H1 (cell line): ENCODE data around the gene LIG3. TPM values are rescaled to one million over a fixed set of nuclear protein-coding genes. Genes with fewer than 3 reads are reported as not detected.

Source experiments
- CTCF ChIA-PET: fragments of 300-600 bp; sonication (Branson Sonifier 250); formaldehyde crosslinking; loops from one replicate; lab custom pipeline; 2021; ENCODE audit not compliant: partially characterized antibody; lab: Charles Lee
- POLR2A ChIA-PET: fragments of 300-600 bp; sonication (Branson Sonifier 250); formaldehyde crosslinking; loops from one replicate; lab custom pipeline; 2021; ENCODE audit warnings: inconsistent platforms; ENCODE audit not compliant: partially characterized antibody; lab: Charles Lee
- DNase-seq, 2 experiments: peaks; one replicate each; pipeline versions ENCODE4 v3.0.0 to v3.0.0-alpha.2; 2010 to 2022; ENCODE audit warnings: low spot score in 2 of 2, low read depth in 1 of 2, mixed read lengths in 1 of 2
- FAIRE-seq: peaks from 2 replicates; lab custom pipeline; 2011; peaks lifted over from hg19 to GRCh38; lab: Jason Lieb, UNC
- H2AFZ ChIP-seq: 2 replicates; pipeline ENCODE4 v1.8.1; 2012; ENCODE audit warnings: low read length, inconsistent platforms
- H2AK5ac ChIP-seq: 2 replicates; pipeline ENCODE4 v1.6.1; 2013; ENCODE audit warnings: low read depth, low read length
- H2BK120ac ChIP-seq: replicated peaks from 2 replicates; pipeline ENCODE3; 2013; ENCODE audit warnings: low read depth, low read length, inconsistent platforms
- H2BK12ac ChIP-seq: 2 replicates; pipeline ENCODE4 v1.6.1; 2013; ENCODE audit warnings: low read depth, low read length
- H2BK15ac ChIP-seq: 2 replicates; pipeline ENCODE4 v1.6.1; 2013; ENCODE audit warnings: low read length
- H2BK20ac ChIP-seq: 2 replicates; pipeline ENCODE4 v1.6.1; 2013; ENCODE audit warnings: low read length
- H2BK5ac ChIP-seq: 2 replicates; pipeline ENCODE4 v1.6.1; 2013; ENCODE audit warnings: low read depth, low read length
- H3K14ac ChIP-seq: 2 replicates; pipeline ENCODE4 v1.6.1; 2013; ENCODE audit warnings: inconsistent platforms; ENCODE audit not compliant: insufficient read length
- H3K18ac ChIP-seq: 2 replicates; pipeline ENCODE4 v1.6.1; 2013; ENCODE audit warnings: low read length; ENCODE audit errors: extremely low read depth
- H3K23ac ChIP-seq: 2 replicates; pipeline ENCODE4 v1.6.1; 2013; ENCODE audit warnings: inconsistent platforms; ENCODE audit not compliant: insufficient read length
- H3K23me2 ChIP-seq: 2 replicates; pipeline ENCODE4 v1.6.1; 2013; ENCODE audit warnings: low read depth, low read length
- H3K27ac ChIP-seq: 2 replicates; pipeline ENCODE4 v1.6.1; 2011; ENCODE audit warnings: low read depth, low read length, inconsistent platforms
- H3K27me3 ChIP-seq, 4 experiments: replicated peaks in 1 of 4; 1 replicate in 1 of 4; 2 replicates in 3 of 4; pipeline versions ENCODE4 v1.6.1 to v1.8.1; 2011 to 2013; ENCODE audit warnings: low read length in 3 of 4, mild to moderate bottlenecking in 3 of 4, inconsistent platforms in 2 of 4, mixed read lengths in 2 of 4, moderate library complexity in 1 of 4; ENCODE audit not compliant: control insufficient read depth in 3 of 4, insufficient read depth in 3 of 4; ENCODE audit errors: extremely low read depth in 1 of 4
- H3K36me3 ChIP-seq, 4 experiments: 2 replicates each; pipeline versions ENCODE4 v1.6.1 to v1.8.1; 2011 to 2013; ENCODE audit warnings: mild to moderate bottlenecking in 4 of 4, low read length in 3 of 4, moderate library complexity in 2 of 4, control low read depth in 1 of 4, inconsistent platforms in 1 of 4; ENCODE audit not compliant: insufficient read depth in 4 of 4, control insufficient read depth in 2 of 4
- H3K4ac ChIP-seq: replicated peaks from 2 replicates; pipeline ENCODE3; 2013; ENCODE audit warnings: low read length, low read depth, mixed read lengths, inconsistent platforms; ENCODE audit not compliant: insufficient read length
- H3K4me1 ChIP-seq, 4 experiments: replicated peaks in 1 of 4; 1 replicate in 1 of 4; 2 replicates in 3 of 4; pipeline versions ENCODE4 v1.6.1 to v1.8.1; 2011 to 2013; ENCODE audit warnings: low read length in 3 of 4, inconsistent platforms in 2 of 4, mixed read lengths in 1 of 4; ENCODE audit not compliant: insufficient read depth in 4 of 4, control insufficient read depth in 3 of 4
- H3K4me2 ChIP-seq, 2 experiments: 2 replicates each; pipeline versions ENCODE4 v1.6.1 to v1.8.1; 2011 to 2013; ENCODE audit warnings: low read depth in 2 of 2, low read length in 2 of 2, control low read depth in 1 of 2, inconsistent platforms in 1 of 2, mild to moderate bottlenecking in 1 of 2; ENCODE audit not compliant: insufficient read depth in 1 of 2
- H3K4me3 ChIP-seq, 4 experiments: fragments of 200-600, 300-600 bp in 1 of 4; sonication (generic), shearing (Covaris generic), sonication (Bioruptor Twin) in 1 of 4; 2 replicates each; pipeline versions ENCODE4 v1.5.1 to v1.8.1; 2011 to 2016; ENCODE audit warnings: low read length in 4 of 4, low read depth in 3 of 4, control low read depth in 2 of 4, inconsistent platforms in 2 of 4, mild to moderate bottlenecking in 2 of 4, mixed read lengths in 1 of 4, moderate library complexity in 1 of 4; ENCODE audit not compliant: insufficient read depth in 2 of 4; ENCODE audit errors: extremely low read depth in 1 of 4
- H3K56ac ChIP-seq: replicated peaks from 2 replicates; pipeline ENCODE3; 2013; ENCODE audit warnings: low read depth, mild to moderate bottlenecking, mixed read lengths, low read length, inconsistent platforms; ENCODE audit not compliant: insufficient read length
- H3K79me1 ChIP-seq: 2 replicates; pipeline ENCODE4 v1.6.1; 2013; ENCODE audit warnings: low read depth, low read length, control low read depth
- H3K79me2 ChIP-seq, 2 experiments: 2 replicates each; pipeline versions ENCODE4 v1.6.1 to v1.8.1; 2012 to 2013; ENCODE audit warnings: low read length in 2 of 2, mild to moderate bottlenecking in 2 of 2, inconsistent platforms in 1 of 2; ENCODE audit not compliant: insufficient read depth in 2 of 2, control insufficient read depth in 1 of 2
- H3K9ac ChIP-seq, 4 experiments: replicated peaks in 1 of 4; 1 replicate in 1 of 4; 2 replicates in 3 of 4; pipeline versions ENCODE4 v1.6.1 to v1.8.1; 2011 to 2013; ENCODE audit warnings: low read depth in 3 of 4, low read length in 3 of 4, control low read depth in 2 of 4, mild to moderate bottlenecking in 2 of 4, moderate library complexity in 2 of 4, inconsistent platforms in 1 of 4; ENCODE audit errors: extremely low read depth in 1 of 4
- H3K9me3 ChIP-seq, 2 experiments: 2 replicates each; pipeline versions ENCODE4 v1.6.1 to v1.8.1; 2012 to 2013; ENCODE audit warnings: mild to moderate bottlenecking in 2 of 2, moderate library complexity in 2 of 2, control low read depth in 1 of 2, inconsistent platforms in 1 of 2, low read depth in 1 of 2, low read length in 1 of 2, mixed read lengths in 1 of 2; ENCODE audit not compliant: insufficient read depth in 2 of 2
- H4K20me1 ChIP-seq, 2 experiments: replicated peaks in 1 of 2; 2 replicates each; pipeline versions ENCODE3 to v1.8.1; 2011 to 2013; ENCODE audit warnings: inconsistent platforms in 2 of 2, low read length in 2 of 2, mild to moderate bottlenecking in 1 of 2; ENCODE audit not compliant: insufficient read depth in 2 of 2, control insufficient read depth in 1 of 2
- H4K5ac ChIP-seq: 2 replicates; pipeline ENCODE4 v1.6.1; 2013; ENCODE audit warnings: low read length, low read depth, mixed read lengths, inconsistent platforms; ENCODE audit not compliant: insufficient read length
- H4K8ac ChIP-seq: 2 replicates; pipeline ENCODE4 v1.8.0; 2013; ENCODE audit warnings: mild to moderate bottlenecking, moderate library complexity, low read length, inconsistent platforms; ENCODE audit not compliant: insufficient read depth; ENCODE audit errors: extremely low read depth
- H4K91ac ChIP-seq: replicated peaks from 2 replicates; pipeline ENCODE3; 2013; ENCODE audit warnings: low read length, mixed read lengths, inconsistent platforms; ENCODE audit not compliant: insufficient read length
- ASH2L ChIP-seq: fragments of 200-600, 300-600 bp; sonication (generic); IDR thresholded peaks from one replicate; pipeline ENCODE4 v1.7.1; 2017; ENCODE audit warnings: low read length
- BCL11A ChIP-seq, 2 experiments: IDR thresholded peaks; one replicate each; pipeline ENCODE4 v1.6.1; 2011; ENCODE audit warnings: low read depth in 2 of 2, low read length in 2 of 2, mild to moderate bottlenecking in 2 of 2
- BRCA1 ChIP-seq: IDR thresholded peaks from 2 replicates; pipeline ENCODE4 v1.6.1; 2012; ENCODE audit warnings: low read depth, low read length, improper control_type of control experiment
- CHD1 ChIP-seq: IDR thresholded peaks from 2 replicates; pipeline ENCODE4 v1.6.1; 2012; ENCODE audit warnings: low read depth, low read length, improper control_type of control experiment
- CREB1 ChIP-seq: IDR thresholded peaks from 2 replicates; pipeline ENCODE4 v1.6.1; 2012; ENCODE audit warnings: inconsistent platforms
- CTBP2 ChIP-seq: IDR thresholded peaks from 2 replicates; pipeline ENCODE4 v1.7.0; 2011; ENCODE audit warnings: borderline replicate concordance, mild to moderate bottlenecking, moderate library complexity, mixed read lengths, low read length; ENCODE audit not compliant: insufficient read depth, insufficient read length
- FOSL1 ChIP-seq: IDR thresholded peaks from 2 replicates; pipeline ENCODE4 v1.6.1; 2011; ENCODE audit warnings: mild to moderate bottlenecking, low read depth, low read length, moderate library complexity; ENCODE audit not compliant: insufficient read depth
- HDAC2 ChIP-seq, 2 experiments: fragments of 300-600 bp in 1 of 2; sonication (generic) in 1 of 2; IDR thresholded peaks; 2 replicates each; pipeline ENCODE4 v1.6.1; 2011 to 2012; ENCODE audit warnings: low read depth in 2 of 2, low read length in 2 of 2, mild to moderate bottlenecking in 2 of 2, moderate library complexity in 2 of 2, borderline replicate concordance in 1 of 2, inconsistent platforms in 1 of 2
- NANOG ChIP-seq: IDR thresholded peaks from 2 replicates; pipeline ENCODE4 v1.6.1; 2011; ENCODE audit warnings: low read length, low read depth, mild to moderate bottlenecking, inconsistent platforms; ENCODE audit not compliant: insufficient read depth, poor library complexity, severe bottlenecking
- POLR2A ChIP-seq, 2 experiments: IDR thresholded peaks; 1 replicate in 1 of 2; 2 replicates in 1 of 2; pipeline ENCODE4 v1.6.1; 2011; ENCODE audit warnings: low read depth in 2 of 2, low read length in 2 of 2, mild to moderate bottlenecking in 2 of 2; ENCODE audit errors: control extremely low read depth in 1 of 2
- RBBP5 ChIP-seq: IDR thresholded peaks from 2 replicates; pipeline ENCODE4 v1.7.1; 2012; ENCODE audit warnings: low read depth, mild to moderate bottlenecking, inconsistent platforms, low read length, moderate library complexity, borderline replicate concordance
- SP1 ChIP-seq: IDR thresholded peaks from 2 replicates; pipeline ENCODE4 v1.6.1; 2011; ENCODE audit warnings: low read depth, low read length
- WGBS, 2 experiments: shearing (Covaris generic) in 1 of 2; methylation state at CpG; one replicate each; pipeline versions ENCODE4 v1.1.6 to v1.1.7; 2013 to 2015; ENCODE audit warnings: low lambda C conversion rate in 2 of 2, mixed read lengths in 2 of 2, inconsistent platforms in 1 of 2, low coverage in 1 of 2, missing lambda C conversion rate in 1 of 2; ENCODE audit not compliant: insufficient replicate concordance in 2 of 2, insufficient coverage in 1 of 2, insufficient read length in 1 of 2; ENCODE audit errors: extremely low coverage in 1 of 2, missing lambda C conversion rate in 1 of 2; 5-methylcytosine and 5-hydroxymethylcytosine counted together
- polyA plus RNA-seq, 7 experiments: library from polyadenylated mRNA; depleted of rRNA in 3 of 7; stranded (reverse) in 5 of 7; unstranded in 2 of 7; fragments of >200 nt in 5 of 7; fragments of 200-250 nt in 2 of 7; gene quantifications; 1 replicate in 5 of 7; 2 replicates in 1 of 7; 4 replicates in 1 of 7; pipeline versions ENCODE4 v1.2.1 to v1.2.3, GENCODE V29; 2011 to 2013; ENCODE audit warnings: missing spikeins in 2 of 7, mixed read lengths in 2 of 7
- total RNA-seq: library from RNA; stranded (reverse); fragmentation: NEBNext Ultra II Directional; extraction: Animal tissue kit (Norgen Biotek cat#: 25700); gene quantifications from 2 replicates; pipeline ENCODE4 v1.2.1, GENCODE V29; 2021
- TF ChIP-seq, protein P1 (sequence below): IDR thresholded peaks from 2 replicates; pipeline ENCODE4 v1.6.1; 2011; ENCODE audit warnings: low read length, improper control_type of control experiment

The LIG3 gene
- total and polyA plus RNA-seq, 2 of the 8 experiments (the other 6 are each of a cell fraction or from before 2014, with no cell fraction given) = 63.6 to 89.3 TPM

- Histone ChIP-seq H3K4ac (no peak overlapping the region), H3K27ac (no peak overlapping the region), H3K23me2 (no peaks in the 10 kb centered on the region), H2BK15ac (no peak overlapping the region), H3K14ac (no peak overlapping the region), H3K23ac (no peak overlapping the region), H3K4me2 (no peak overlapping the region), H2BK5ac (no peak overlapping the region), H4K8ac (no peak overlapping the region), H3K4me3 (no peak overlapping the region), H2BK12ac (no peak overlapping the region), H4K5ac (no peak overlapping the region), H2AK5ac (no peak overlapping the region), H3K36me3 (no peaks in the 10 kb centered on the region), H3K9ac (no peak overlapping the region), H4K91ac (no peak overlapping the region), H2BK20ac (no peak overlapping the region), H3K79me1 (no peaks in the 10 kb centered on the region; the same call in 1 of the 2 replicates), H3K18ac (no peak overlapping the region; the same call in 1 of the 2 replicates), H4K20me1 (no peaks in the 10 kb centered on the region), H3K4me1 (no peaks in the 10 kb centered on the region), H2AFZ (no peak overlapping the region), H2BK120ac (no peak overlapping the region), H3K9me3 (no peaks in the 10 kb centered on the region), H3K56ac (no peak overlapping the region), H3K27me3 (no peaks in the 10 kb centered on the region), H3K79me2 (no peaks in the 10 kb centered on the region)
- ChIA-PET POLR2A (interaction anchor here (1.0 kb wide), 1 partner anchor 84 kb away, joined by 3 read pairs; no protein-coding TSS in a partner anchor), CTCF (interaction anchor here (0.7 to 1.3 kb wide), 2 partner anchors 26 to 32 kb away, joined by 3 read pairs; no protein-coding TSS in a partner anchor)
- FAIRE-seq (no peak), DNase-seq (no peak)
- WGBS, 2 experiments = 94 to 100% methylated on average over 1 of the region's 1 CpG
- TF ChIP-seq CTBP2 = no peak
- no peak for TF ChIP-seq FOSL1
- TF ChIP-seq NANOG = no peak
- TF ChIP-seq BCL11A (IDR thresholded peaks at IDR 0.05; ENCODE audit: low read depth in 2 of 2, low read length in 2 of 2) = no peak
- TF ChIP-seq SP1 = no peak
- TF ChIP-seq, protein P1, sequence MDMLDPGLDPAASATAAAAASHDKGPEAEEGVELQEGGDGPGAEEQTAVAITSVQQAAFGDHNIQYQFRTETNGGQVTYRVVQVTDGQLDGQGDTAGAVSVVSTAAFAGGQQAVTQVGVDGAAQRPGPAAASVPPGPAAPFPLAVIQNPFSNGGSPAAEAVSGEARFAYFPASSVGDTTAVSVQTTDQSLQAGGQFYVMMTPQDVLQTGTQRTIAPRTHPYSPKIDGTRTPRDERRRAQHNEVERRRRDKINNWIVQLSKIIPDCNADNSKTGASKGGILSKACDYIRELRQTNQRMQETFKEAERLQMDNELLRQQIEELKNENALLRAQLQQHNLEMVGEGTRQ = no peak
- no peak for TF ChIP-seq BRCA1
- TF ChIP-seq RBBP5 = no peak
- no peak for TF ChIP-seq CHD1
- TF ChIP-seq ASH2L = no peak
- no peak for TF ChIP-seq CREB1
- TF ChIP-seq HDAC2 (IDR thresholded peaks at IDR 0.05; ENCODE audit: borderline replicate concordance in 1 of 2, low read depth in 2 of 2, low read length in 2 of 2) = no peak
- TF ChIP-seq POLR2A (IDR thresholded peaks at IDR 0.05; ENCODE audit: control extremely low read depth in 1 of 2, low read depth in 2 of 2, low read length in 2 of 2) = no peak
Measured at GRCh38 chr17:35057332-35057915, 77.1 kb downstream of the LIG3 start.
